ENCODE data around the gene KDM4B.

- no peak for TF ChIP-seq CTCF (IDR thresholded peaks at IDR 0.05)
- no peak for TF ChIP-seq POLR2A (IDR thresholded peaks at IDR 0.05)
These were observed 17.3 kb upstream of the KDM4B start for GRCh38 chr19:4951656-4952055.

Data from Peyer's patch (tissue), 4 donors.